Keratinocyte (primary cell): ENCODE measurements around the gene RAB42. TPM values are rescaled to one million over a fixed set of nuclear protein-coding genes. Genes with fewer than 3 reads are reported as not detected.
A peak's percentile ranks its signal among the peaks of the same experiment; 100 is the strongest.
"Not testable (repeated sequence)": the region's sequence is repeated elsewhere in the genome, so short reads cannot be mapped to it uniquely, and the experiment has no call there.

Experiments used
- DNase-seq: peaks from one replicate; pipeline ENCODE4 v3.0.0-alpha.2; 2011; ENCODE audit warnings: low read depth, missing footprints, low spot score
- FAIRE-seq: peaks from 2 replicates; lab custom pipeline; 2011; peaks lifted over from hg19 to GRCh38; lab: Jason Lieb, UNC
- H2AFZ ChIP-seq: 2 replicates; pipeline ENCODE4 v1.6.0; 2012; ENCODE audit warnings: low read length, control low read depth, inconsistent platforms; ENCODE audit not compliant: control insufficient read depth
- H3K27ac ChIP-seq: 2 replicates; pipeline ENCODE4 v1.5.1; 2011; ENCODE audit warnings: low read length; ENCODE audit not compliant: control insufficient read depth, insufficient read depth
- H3K27me3 ChIP-seq: 3 replicates; pipeline ENCODE4 v1.6.0; 2011; ENCODE audit warnings: low read length; ENCODE audit not compliant: control insufficient read depth, insufficient read depth; ENCODE audit errors: extremely low read depth
- H3K36me3 ChIP-seq, 2 experiments: 2 replicates in 1 of 2; 3 replicates in 1 of 2; pipeline ENCODE4 v1.5.1; 2011; ENCODE audit warnings: low read length in 2 of 2, mild to moderate bottlenecking in 1 of 2; ENCODE audit not compliant: control insufficient read depth in 2 of 2, insufficient read depth in 2 of 2; ENCODE audit errors: extremely low read depth in 1 of 2
- H3K4me1 ChIP-seq: 3 replicates; pipeline ENCODE4 v1.5.1; 2011; ENCODE audit warnings: low read length; ENCODE audit not compliant: control insufficient read depth, insufficient read depth; ENCODE audit errors: extremely low read depth
- H3K4me2 ChIP-seq: 3 replicates; pipeline ENCODE4 v1.6.0; 2011; ENCODE audit warnings: low read depth, low read length; ENCODE audit not compliant: control insufficient read depth, insufficient read depth; ENCODE audit errors: extremely low read depth
- H3K4me3 ChIP-seq, 3 experiments: fragments of 200-600 bp in 1 of 3; sonication (generic) in 1 of 3; 2 replicates in 2 of 3; 3 replicates in 1 of 3; pipeline ENCODE4 v1.5.1; 2011 to 2016; ENCODE audit warnings: low read length in 3 of 3, mild to moderate bottlenecking in 3 of 3, control low read depth in 2 of 3, inconsistent platforms in 1 of 3, low read depth in 1 of 3, mixed read lengths in 1 of 3, mixed run types in 1 of 3, moderate library complexity in 1 of 3; ENCODE audit not compliant: control insufficient read depth in 2 of 3, insufficient read depth in 2 of 3; ENCODE audit errors: extremely low read depth in 1 of 3
- H3K79me2 ChIP-seq: 2 replicates; pipeline ENCODE4 v1.6.0; 2012; ENCODE audit warnings: low read length; ENCODE audit not compliant: control insufficient read depth, insufficient read depth
- H3K9ac ChIP-seq: 3 replicates; pipeline ENCODE4 v1.6.0; 2011; ENCODE audit warnings: low read length; ENCODE audit not compliant: control insufficient read depth, insufficient read depth; ENCODE audit errors: extremely low read depth
- H3K9me1 ChIP-seq: 3 replicates; pipeline ENCODE4 v1.6.0; 2011; ENCODE audit warnings: low read length; ENCODE audit not compliant: control insufficient read depth, insufficient read depth; ENCODE audit errors: extremely low read depth
- H3K9me3 ChIP-seq: 2 replicates; pipeline ENCODE4 v1.5.1; 2012; ENCODE audit warnings: low read depth, low read length; ENCODE audit not compliant: control insufficient read depth
- H4K20me1 ChIP-seq: 3 replicates; pipeline ENCODE4 v1.6.0; 2011; ENCODE audit warnings: low read length; ENCODE audit not compliant: control insufficient read depth, insufficient read depth; ENCODE audit errors: extremely low read depth
- CTCF ChIP-seq, 3 experiments: IDR thresholded peaks in 1 of 3; conservative IDR thresholded peaks in 1 of 3; optimal IDR thresholded peaks in 1 of 3; 2 replicates in 2 of 3; 3 replicates in 1 of 3; pipeline versions ENCODE3 to v1.5.1; 2011; ENCODE audit warnings: low read length in 3 of 3, mild to moderate bottlenecking in 3 of 3, moderate library complexity in 2 of 3, control low read depth in 1 of 3, inconsistent platforms in 1 of 3; ENCODE audit not compliant: insufficient read depth in 2 of 3; ENCODE audit errors: extremely low read depth in 1 of 3
- EZH2 ChIP-seq: IDR thresholded peaks from one replicate; pipeline ENCODE4 v1.6.1; 2012; ENCODE audit warnings: inconsistent platforms, mild to moderate bottlenecking, low read length, moderate library complexity
- dilution Hi-C: fragments of 300-500 bp; cut with MboI; formaldehyde crosslinking; loops from one replicate; pipeline ENCODE4 v1.7.0; 2020; ENCODE audit warnings: low sequenced_read_pairs; ENCODE audit not compliant: extremely low pct_ligation_motif_present
- polyA plus RNA-seq, 5 experiments: library from polyadenylated mRNA; depleted of rRNA in 3 of 5; stranded (reverse) in 3 of 5; stranded (forward) in 1 of 5; unstranded in 1 of 5; fragments of >200 nt; gene quantifications; 1 replicate in 1 of 5; 2 replicates in 3 of 5; 3 replicates in 1 of 5; pipeline versions ENCODE4 v1.2.1 to v1.2.3, GENCODE V29; 2011 to 2012; ENCODE audit warnings: missing spikeins in 2 of 5, low read depth in 1 of 5, low replicate concordance in 1 of 5

The RAB42 gene
- polyA plus RNA-seq, 1 donor (not counting 4 experiments of a cell fraction or from before 2014, with no cell fraction given) = 0.05 TPM

- Histone ChIP-seq H3K9ac (peak overlapping the region; percentile 13), H3K27me3 (peaks cover 4% of the 10 kb centered on the region), H4K20me1 (no peaks in the 10 kb centered on the region), H3K9me3 (no peaks in the 10 kb centered on the region), H2AFZ (no peak overlapping the region), H3K36me3 (no peaks in the 10 kb centered on the region), H3K79me2 (no peaks in the 10 kb centered on the region), H3K27ac (no peak overlapping the region), H3K4me2 (peak overlapping the region; percentile 48), H3K4me1 (peaks cover 14% of the 10 kb centered on the region), H3K4me3 (peak overlapping the region in 1 of 3 experiments; percentile 7), H3K9me1 (no peaks in the 10 kb centered on the region)
- DNase-seq (no peak), FAIRE-seq (no peak)
- TF ChIP-seq EZH2 (no peak), CTCF (optimal IDR thresholded peaks at IDR 0.05 in 1 of 3, IDR thresholded peaks at IDR 0.05 in 1 of 3, conservative IDR thresholded peaks at IDR 0.05 in 1 of 3; ENCODE audit: extremely low read depth in 1 of 3, insufficient read depth in 2 of 3, low read length in 3 of 3) (no peak)
- dilution Hi-C loops = no loop called here
Observed at GRCh38 chr1:28592321-28593071, 431 bp downstream of the RAB42 start.

GRCh38 chr1:28593988-28594356 is 1.9 kb downstream of the RAB42 start:
- peak; percentile 57 for FAIRE-seq
- not testable (repeated sequence) for H3K36me3 ChIP-seq

GRCh38 chr1:28594686-28595411 is 2.8 kb downstream of the RAB42 start:
- Histone ChIP-seq H3K27ac (peak overlapping the region; percentile 42), H3K4me1 (peaks cover 27% of the 10 kb centered on the region)
- H2AFZ ChIP-seq, H3K36me3 ChIP-seq, H3K79me2 ChIP-seq, dilution Hi-C loops, H3K9me3 ChIP-seq, H3K9ac ChIP-seq, H3K27me3 ChIP-seq, H3K9me1 ChIP-seq, H3K4me2 ChIP-seq, H3K4me3 ChIP-seq, H4K20me1 ChIP-seq: not testable (repeated sequence)
- FAIRE-seq (peak; percentile 39), DNase-seq (peak; percentile 78)

More at GRCh38 chr1:28593988-28594356, 1.9 kb downstream of the RAB42 start:
- H2AFZ ChIP-seq, H3K9me1 ChIP-seq, dilution Hi-C loops, H3K4me2 ChIP-seq, H3K27ac ChIP-seq, H3K4me3 ChIP-seq, H4K20me1 ChIP-seq, H3K9ac ChIP-seq, H3K9me3 ChIP-seq, DNase-seq, H3K79me2 ChIP-seq, H3K27me3 ChIP-seq: not testable (repeated sequence)
- H3K4me1 ChIP-seq = peaks cover 19% of the 10 kb centered on the region
